Measurements from ENCODE around the gene PGAP2.

PGAP2 gene

GRCh38 chr11:3865388-3866193, 57.2 kb downstream of the PGAP2 start:
- TF ChIP-seq POLR2A (IDR thresholded peaks at IDR 0.05; ENCODE audit: low read length) (no peak), GATA1 (IDR thresholded peaks at IDR 0.05; ENCODE audit: low read depth, low read length) (no peak)
- peak; percentile 45 to 67 for DNase-seq

GRCh38 chr11:3866206-3866605, 57.8 kb downstream of the PGAP2 start:
- DNase-seq = peak; percentile 65 to 73
- no peak for TF ChIP-seq GATA1 (IDR thresholded peaks at IDR 0.05; ENCODE audit: low read depth, low read length)
- no peak for TF ChIP-seq POLR2A (IDR thresholded peaks at IDR 0.05; ENCODE audit: low read length)

- DNase-seq = no peak
- TF ChIP-seq POLR2A (IDR thresholded peaks at IDR 0.05; ENCODE audit: low read length) = no peak
- no peak for TF ChIP-seq GATA1 (IDR thresholded peaks at IDR 0.05; ENCODE audit: low read depth, low read length)
These were observed 58.5 kb downstream of the PGAP2 start for GRCh38 chr11:3866836-3867208.

GRCh38 chr11:3867209-3868091, 59.1 kb downstream of the PGAP2 start:
- DNase-seq = peak; percentile 69 to 89
- TF ChIP-seq POLR2A (IDR thresholded peaks at IDR 0.05; ENCODE audit: low read length) = no peak
- TF ChIP-seq GATA1 (IDR thresholded peaks at IDR 0.05; ENCODE audit: low read depth, low read length) = no peak

DNA sequence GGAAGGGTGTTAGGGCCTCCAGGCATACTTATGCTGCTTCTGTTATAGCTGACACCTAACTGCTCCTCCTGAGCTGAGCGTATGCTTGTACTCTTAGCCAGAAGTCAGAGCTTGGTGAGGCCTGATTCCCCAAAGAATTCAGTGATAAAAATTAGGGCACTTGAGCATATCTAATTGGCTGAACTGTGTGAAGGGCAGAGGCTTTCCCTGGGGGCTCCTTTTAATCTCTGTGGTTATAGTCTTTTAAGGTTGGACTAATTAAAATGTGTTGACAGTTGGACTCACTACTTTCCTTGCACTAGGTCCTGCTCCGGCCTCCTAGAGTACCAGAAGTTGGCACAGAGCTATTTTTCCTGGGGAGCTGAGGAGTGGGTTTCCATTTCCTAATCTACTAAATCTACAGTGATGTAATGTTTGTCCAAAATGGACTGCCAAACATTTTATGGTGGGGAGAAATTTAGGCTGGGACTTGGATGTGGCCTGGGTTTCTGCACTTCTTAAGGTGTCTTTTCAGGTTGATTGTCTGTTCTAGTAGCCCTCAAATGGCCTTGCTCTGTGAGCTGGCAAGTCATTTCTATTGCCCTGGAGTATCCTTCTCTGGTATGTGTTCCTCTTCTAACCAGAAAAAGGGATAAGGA, 65.5 kb downstream of the PGAP2 start:
- TF ChIP-seq POLR2A (IDR thresholded peaks at IDR 0.05; ENCODE audit: low read length) = no peak
- no peak for DNase-seq

All from erythroblast (primary cell).